Astrocyte (in vitro differentiated cells and primary cell): Measurements from ENCODE around the gene TRMT1L.

Experiments used
- CTCF ChIP-seq: IDR thresholded peaks from 2 replicates; pipeline ENCODE4 v1.5.1; 2011; ENCODE audit warnings: low read depth, mild to moderate bottlenecking, inconsistent platforms, low read length, moderate library complexity; ENCODE audit not compliant: insufficient read depth
- EZH2 ChIP-seq: IDR thresholded peaks from 2 replicates; pipeline ENCODE4 v1.6.1; 2012; ENCODE audit warnings: mild to moderate bottlenecking, low read length, inconsistent platforms; ENCODE audit not compliant: insufficient read depth

- no peak for TF ChIP-seq CTCF
- TF ChIP-seq EZH2: no peak
Observed at GRCh38 chr1:185069202-185069772, 87.5 kb downstream of the TRMT1L start.
